NCI-H2196 (cell line): ENCODE measurements around the gene FLVCR1.

Experiments used
- DNase-seq: peaks from one replicate; lab custom pipeline; 2025; ENCODE audit not compliant: unreplicated experiment; lab: John Stamatoyannopoulos, UW

Gene FLVCR1

DNA sequence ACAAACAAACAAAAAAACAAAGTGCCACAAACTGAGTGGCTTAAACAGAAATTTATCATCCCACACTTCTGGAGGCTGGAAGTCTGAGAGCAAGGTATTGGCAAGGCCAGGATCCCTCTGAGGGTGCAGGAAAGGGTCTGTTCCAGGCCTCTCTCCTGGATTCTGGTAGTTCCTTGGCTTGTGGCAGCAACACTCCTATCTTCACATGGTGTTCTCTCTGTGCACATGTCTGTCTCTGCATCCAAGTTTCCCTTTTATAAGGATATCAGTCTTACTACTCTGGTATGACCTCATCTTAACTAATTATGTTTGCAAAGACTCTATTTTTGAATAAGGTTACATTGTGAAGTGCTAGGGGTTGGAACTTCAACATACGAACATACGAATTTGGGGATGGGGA lies 87.0 kb downstream of the FLVCR1 start:
- no peak for DNase-seq

DNA sequence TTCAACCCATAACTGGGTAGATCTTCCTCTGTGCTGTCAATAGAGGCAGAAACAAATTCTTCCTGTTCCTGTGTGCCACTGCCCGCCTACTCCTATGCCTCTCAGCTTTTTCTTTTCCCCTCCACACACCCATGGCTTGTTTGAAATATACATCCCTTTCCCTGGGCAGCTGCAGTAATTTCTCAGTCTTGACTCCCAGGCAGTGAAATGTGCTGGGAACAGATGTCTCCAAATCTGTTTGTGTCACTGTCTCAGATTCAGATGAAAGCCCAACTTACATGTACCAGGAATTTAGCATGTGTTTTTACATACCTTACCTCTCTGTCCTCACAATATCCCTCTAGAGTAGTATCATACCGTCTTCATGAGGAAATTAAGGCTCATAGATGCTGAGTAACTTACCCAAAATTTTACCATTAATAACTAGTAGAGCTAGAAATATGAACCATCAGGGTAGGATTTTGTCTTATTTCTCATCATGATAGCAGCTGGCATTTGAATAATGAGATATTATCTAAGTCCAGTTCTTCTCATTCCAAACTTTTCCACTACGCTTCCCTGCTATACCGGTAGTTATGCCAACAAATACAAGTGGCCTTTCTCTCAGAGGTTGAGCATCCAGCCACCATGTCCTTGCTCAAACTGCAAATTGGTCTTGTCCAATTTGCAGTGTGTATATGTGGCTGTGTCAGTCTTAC lies 87.5 kb downstream of the FLVCR1 start:
- DNase-seq, result no peak

GRCh38 chr1:212946872-212947271 lies 88.8 kb downstream of the FLVCR1 start:
- no peak for DNase-seq
